Kidney epithelial cell (primary cell): Measurements from ENCODE around the gene POLL. TPM values are rescaled to one million over a fixed set of nuclear protein-coding genes. Genes with fewer than 3 reads are reported as not detected.

Experiments used
- DNase-seq: peaks from one replicate; pipeline ENCODE4 v3.0.0-alpha.2; 2010; ENCODE audit warnings: low read depth
- H3K27me3 ChIP-seq: 2 replicates; pipeline ENCODE4 v1.6.0; 2011; ENCODE audit warnings: low read length; ENCODE audit not compliant: control insufficient read depth, insufficient read depth
- H3K36me3 ChIP-seq: 2 replicates; pipeline ENCODE4 v1.5.1; 2011; ENCODE audit warnings: low read length; ENCODE audit not compliant: control insufficient read depth, insufficient read depth
- H3K4me3 ChIP-seq: 2 replicates; pipeline ENCODE4 v1.5.1; 2011; ENCODE audit warnings: low read depth, mild to moderate bottlenecking, control low read depth, low read length
- total RNA-seq: library from RNA; depleted of rRNA; stranded (reverse); fragments of >200 nt; gene quantifications from 2 replicates; pipeline ENCODE4 v1.2.3, GENCODE V29; 2015
- TF ChIP-seq, protein P1 (sequence below): IDR thresholded peaks from 2 replicates; pipeline ENCODE4 v1.5.1; 2011; ENCODE audit warnings: mild to moderate bottlenecking, moderate library complexity, low read length, control low read depth, inconsistent platforms; ENCODE audit not compliant: insufficient read depth, poor library complexity, severe bottlenecking

POLL gene
- total RNA-seq, 1 donor from 2014 or later, result 24.0 TPM

DNA sequence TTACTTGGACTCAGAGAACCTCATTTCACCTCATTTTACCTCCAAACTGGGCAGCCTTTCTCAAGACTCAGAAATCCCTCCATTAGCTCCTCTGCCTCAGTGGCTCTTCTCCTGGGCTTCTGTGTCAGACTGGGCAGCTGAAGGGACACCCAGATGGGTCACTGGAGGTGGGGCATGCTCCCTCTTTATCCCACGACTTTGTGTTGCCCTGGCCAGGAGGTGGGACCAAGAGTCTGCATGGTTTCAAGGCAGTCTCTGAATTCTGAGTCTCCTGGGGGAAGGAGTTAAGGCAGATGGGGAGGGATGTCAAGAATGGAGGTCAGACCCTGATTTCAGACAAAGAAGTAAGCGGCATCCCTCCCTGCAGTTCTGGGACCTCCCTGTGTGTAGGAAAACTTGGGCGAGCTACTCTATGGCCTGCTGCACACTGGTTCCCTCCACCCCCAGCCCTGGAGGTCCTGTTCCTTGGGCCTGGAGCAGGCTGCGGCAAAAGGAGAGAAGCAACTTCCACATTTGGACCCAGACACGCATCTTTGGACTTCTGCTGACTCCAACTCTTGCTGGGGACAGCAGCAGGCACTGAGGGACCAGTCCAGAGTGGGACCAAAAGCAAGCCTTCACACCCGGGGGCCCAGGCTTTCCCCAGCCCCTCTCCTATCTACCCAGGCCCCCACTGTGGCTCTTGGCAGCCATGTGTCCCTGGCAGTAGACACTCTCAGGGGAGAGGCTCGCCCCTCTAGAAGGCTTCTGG, 10.8 kb downstream of the POLL start:
- no peak overlapping the region for H3K4me3 ChIP-seq
- H3K36me3 ChIP-seq, result no peaks in the 10 kb centered on the region
- peaks cover 14% of the 10 kb centered on the region for H3K27me3 ChIP-seq
- DNase-seq, result no peak
- TF ChIP-seq, protein P1, sequence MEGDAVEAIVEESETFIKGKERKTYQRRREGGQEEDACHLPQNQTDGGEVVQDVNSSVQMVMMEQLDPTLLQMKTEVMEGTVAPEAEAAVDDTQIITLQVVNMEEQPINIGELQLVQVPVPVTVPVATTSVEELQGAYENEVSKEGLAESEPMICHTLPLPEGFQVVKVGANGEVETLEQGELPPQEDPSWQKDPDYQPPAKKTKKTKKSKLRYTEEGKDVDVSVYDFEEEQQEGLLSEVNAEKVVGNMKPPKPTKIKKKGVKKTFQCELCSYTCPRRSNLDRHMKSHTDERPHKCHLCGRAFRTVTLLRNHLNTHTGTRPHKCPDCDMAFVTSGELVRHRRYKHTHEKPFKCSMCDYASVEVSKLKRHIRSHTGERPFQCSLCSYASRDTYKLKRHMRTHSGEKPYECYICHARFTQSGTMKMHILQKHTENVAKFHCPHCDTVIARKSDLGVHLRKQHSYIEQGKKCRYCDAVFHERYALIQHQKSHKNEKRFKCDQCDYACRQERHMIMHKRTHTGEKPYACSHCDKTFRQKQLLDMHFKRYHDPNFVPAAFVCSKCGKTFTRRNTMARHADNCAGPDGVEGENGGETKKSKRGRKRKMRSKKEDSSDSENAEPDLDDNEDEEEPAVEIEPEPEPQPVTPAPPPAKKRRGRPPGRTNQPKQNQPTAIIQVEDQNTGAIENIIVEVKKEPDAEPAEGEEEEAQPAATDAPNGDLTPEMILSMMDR, result no peak

DNA sequence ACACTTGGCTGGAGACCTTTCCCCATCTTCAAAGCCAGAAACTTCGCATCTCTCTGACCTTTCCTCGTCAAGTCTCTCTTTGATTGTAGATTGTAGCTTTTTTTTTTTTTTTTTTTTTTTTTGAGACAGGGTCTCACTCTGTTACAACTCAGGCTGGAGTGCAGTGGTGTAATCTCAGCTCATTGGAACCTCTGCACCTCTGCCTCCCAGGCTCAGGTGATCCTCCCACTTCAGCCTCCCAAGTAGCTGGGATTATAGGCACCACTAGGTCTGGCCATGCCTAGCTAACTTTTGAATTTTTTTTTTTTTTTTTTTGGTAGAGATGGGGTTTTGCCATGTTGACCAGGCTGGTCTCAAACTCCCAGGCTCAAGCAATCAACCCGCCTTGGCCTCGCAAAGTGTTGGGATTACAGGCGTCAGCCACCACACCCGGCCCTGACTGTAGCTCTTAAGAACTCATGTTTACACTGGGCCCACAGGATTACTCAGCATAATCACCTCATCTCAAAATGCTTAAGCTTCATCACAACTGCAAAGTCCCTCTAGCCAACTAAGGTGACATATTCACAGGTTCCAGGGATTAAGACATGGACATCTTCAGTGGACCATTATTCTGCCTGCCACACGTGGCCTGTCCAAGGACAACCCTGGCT, 11.7 kb downstream of the POLL start:
- H3K36me3 ChIP-seq, result no peaks in the 10 kb centered on the region
- H3K27me3 ChIP-seq, result peaks cover 19% of the 10 kb centered on the region
- no peak overlapping the region for H3K4me3 ChIP-seq
- TF ChIP-seq, protein P1, result no peak
- no peak for DNase-seq

DNA sequence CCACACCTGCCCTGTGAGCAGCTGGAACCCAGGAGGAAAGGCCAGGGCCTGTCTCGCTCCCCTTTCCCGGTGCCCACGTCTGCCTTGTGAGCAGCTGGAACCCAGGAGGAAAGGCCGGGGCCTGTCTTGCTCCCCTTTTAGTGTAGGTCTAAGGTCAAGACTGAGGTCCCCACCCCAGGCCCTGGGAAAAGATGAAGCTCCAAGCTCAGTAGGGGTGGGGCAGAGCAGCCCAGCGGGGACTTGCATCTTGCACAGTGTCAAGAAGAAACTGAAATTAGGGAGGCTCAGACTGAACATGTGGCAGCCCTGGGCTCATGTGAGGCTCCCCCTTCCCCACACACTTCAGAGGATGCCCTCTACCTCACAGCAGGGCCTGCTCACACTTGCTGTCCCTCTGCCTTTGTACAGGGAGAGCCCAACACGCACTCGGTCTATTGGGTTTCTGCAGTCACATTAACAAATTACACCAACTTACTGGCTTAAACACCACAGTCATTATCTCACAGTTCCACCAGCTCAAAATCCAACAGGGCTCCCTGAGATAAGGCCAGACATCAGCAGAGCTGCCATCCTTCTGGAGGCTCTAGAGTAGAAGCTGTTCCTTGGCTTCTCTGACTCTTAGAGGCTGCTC, 12.4 kb downstream of the POLL start:
- Histone ChIP-seq H3K4me3 (no peak overlapping the region), H3K27me3 (peaks cover 24% of the 10 kb centered on the region), H3K36me3 (no peaks in the 10 kb centered on the region)
- TF ChIP-seq, protein P1, result no peak
- no peak for DNase-seq

DNA sequence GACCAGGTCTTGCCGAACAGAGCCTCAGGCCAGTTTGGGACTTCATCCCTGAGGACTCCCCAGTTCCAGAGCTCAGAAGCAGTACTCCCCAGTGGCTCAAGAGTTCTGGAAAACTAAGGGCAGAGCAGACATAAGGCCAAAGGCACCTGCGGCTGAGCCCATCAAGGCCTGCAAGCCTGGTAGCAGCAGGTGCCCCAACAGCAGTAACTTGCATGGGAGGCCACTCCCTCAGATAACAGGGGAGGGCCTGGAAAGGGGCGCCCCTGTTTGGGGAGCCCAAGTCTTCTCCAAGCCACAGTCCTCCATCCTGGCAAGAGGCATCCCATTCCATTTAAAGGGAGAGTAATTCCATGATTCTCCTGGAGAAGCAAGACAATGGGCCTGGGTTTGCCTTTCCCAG, 13.0 kb downstream of the POLL start:
- Histone ChIP-seq H3K36me3 (no peaks in the 10 kb centered on the region), H3K27me3 (peaks cover 25% of the 10 kb centered on the region), H3K4me3 (no peak overlapping the region)
- TF ChIP-seq, protein P1, result no peak
- DNase-seq, result no peak

DNA sequence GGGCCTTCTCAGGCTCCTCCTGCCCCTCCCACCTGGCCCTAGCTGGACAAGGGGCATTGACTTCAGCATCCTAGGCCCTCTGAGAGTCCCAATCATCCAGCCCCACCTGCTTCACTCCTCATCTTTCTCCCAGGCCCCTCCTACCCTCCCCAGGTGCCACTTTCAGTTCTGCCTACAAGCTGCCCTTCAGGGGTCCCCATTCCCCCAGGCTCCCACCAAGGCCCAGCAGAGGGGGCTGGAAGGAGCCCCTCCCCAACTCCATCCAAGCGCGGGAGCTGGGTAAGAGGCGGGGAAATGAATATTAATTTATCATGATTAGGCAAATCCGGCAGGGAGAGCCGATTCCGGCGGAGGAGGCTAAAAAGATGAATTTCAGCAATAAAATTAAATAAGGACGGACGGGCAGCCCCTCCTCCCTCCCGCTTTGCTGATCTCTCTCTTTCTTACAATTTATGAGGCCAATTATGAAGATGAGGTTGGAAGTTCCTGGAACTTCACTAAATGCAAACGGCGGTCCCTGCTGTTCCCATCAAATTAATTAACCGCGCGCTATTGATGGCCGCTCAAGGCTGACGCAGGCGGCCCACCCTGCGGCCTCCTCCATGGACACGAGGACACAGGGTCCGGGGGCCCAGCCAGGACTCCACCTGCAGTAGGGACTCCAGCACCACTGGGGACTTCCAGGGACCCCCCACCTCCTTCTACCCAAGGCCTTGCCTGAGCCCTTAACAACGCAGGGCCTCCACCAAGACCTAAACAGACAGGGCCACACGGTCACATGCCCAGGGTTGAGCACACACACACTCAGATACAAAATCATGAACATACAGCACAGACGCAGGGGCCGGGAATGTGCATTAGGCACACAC, 13.9 kb downstream of the POLL start:
- Histone ChIP-seq H3K4me3 (no peak overlapping the region), H3K36me3 (no peaks in the 10 kb centered on the region), H3K27me3 (peaks cover 35% of the 10 kb centered on the region)
- TF ChIP-seq, protein P1, result no peak
- DNase-seq, result no peak
